HEK293T (cell line): Measurements from ENCODE around the gene HMGXB3.

ENCODE experiments used
- CTCF ChIA-PET: fragments of 350-600 bp; formaldehyde crosslinking; extraction: SDS; loops from one replicate; lab custom pipeline; 2021; ENCODE audit warnings: antibody characterized with exemption, inconsistent platforms; lab: Yijun Ruan, JAX
- POLR2A ChIA-PET: fragments of 350-600 bp; formaldehyde crosslinking; extraction: SDS; loops from one replicate; lab custom pipeline; 2020; ENCODE audit warnings: antibody characterized with exemption, inconsistent platforms; lab: Yijun Ruan, JAX
- DNase-seq: peaks from one replicate; pipeline ENCODE4 v3.0.0; 2012; ENCODE audit warnings: mixed read lengths; ENCODE audit errors: extremely low spot score
- ARNT ChIP-seq: fragments of 450-650 bp; IDR thresholded peaks from 2 replicates; pipeline ENCODE4 v1.6.1; 2017; ENCODE audit warnings: mild to moderate bottlenecking
- BHLHE40 ChIP-seq: fragments of 450-650 bp; IDR thresholded peaks from 2 replicates; pipeline ENCODE4 v1.6.1; 2016; ENCODE audit warnings: mild to moderate bottlenecking, moderate library complexity, borderline replicate concordance
- CTBP1 ChIP-seq: fragments of 450-650 bp; IDR thresholded peaks from 2 replicates; pipeline ENCODE4 v1.6.1; 2016; ENCODE audit warnings: borderline replicate concordance
- ELF4 ChIP-seq: fragments of 450-650 bp; IDR thresholded peaks from 2 replicates; pipeline ENCODE4 v1.6.1; 2017; ENCODE audit warnings: antibody characterized with exemption
- FOXA1 ChIP-seq: fragments of 450-650 bp; IDR thresholded peaks from 2 replicates; pipeline ENCODE4 v1.6.1; 2016; ENCODE audit warnings: mild to moderate bottlenecking
- FOXK2 ChIP-seq: fragments of 450-650 bp; IDR thresholded peaks from 2 replicates; pipeline ENCODE4 v1.6.1; 2016; ENCODE audit warnings: mild to moderate bottlenecking
- FOXM1 ChIP-seq: fragments of 450-650 bp; IDR thresholded peaks from 2 replicates; pipeline ENCODE4 v1.6.1; 2017; ENCODE audit warnings: mild to moderate bottlenecking, borderline replicate concordance
- HDGF ChIP-seq: fragments of 450-650 bp; IDR thresholded peaks from 2 replicates; pipeline ENCODE4 v1.6.1; 2017; ENCODE audit warnings: antibody characterized with exemption, borderline replicate concordance
- L3MBTL2 ChIP-seq: fragments of 450-650 bp; conservative IDR thresholded peaks from 2 replicates; pipeline ENCODE4 v1.6.1; 2016; ENCODE audit warnings: mild to moderate bottlenecking
- LEF1 ChIP-seq: fragments of 450-650 bp; IDR thresholded peaks from 2 replicates; pipeline ENCODE4 v1.6.1; 2017; ENCODE audit warnings: mild to moderate bottlenecking, borderline replicate concordance
- NFRKB ChIP-seq: fragments of 450-650 bp; IDR thresholded peaks from 2 replicates; pipeline ENCODE4 v1.6.1; 2016; ENCODE audit warnings: mild to moderate bottlenecking, moderate library complexity
- PKNOX1 ChIP-seq: fragments of 450-650 bp; IDR thresholded peaks from 2 replicates; pipeline ENCODE4 v1.6.1; 2016
- SP1 ChIP-seq: fragments of 450-650 bp; IDR thresholded peaks from 2 replicates; pipeline ENCODE4 v1.6.1; 2017
- SUZ12 ChIP-seq: fragments of 450-650 bp; IDR thresholded peaks from 2 replicates; pipeline ENCODE4 v1.6.1; 2016; ENCODE audit warnings: mild to moderate bottlenecking
- TARDBP ChIP-seq: fragments of 450-650 bp; IDR thresholded peaks from 2 replicates; pipeline ENCODE4 v1.6.1; 2016
- ZNF384 ChIP-seq: fragments of 450-650 bp; IDR thresholded peaks from 2 replicates; pipeline ENCODE4 v1.6.1; 2016

Gene HMGXB3

DNA sequence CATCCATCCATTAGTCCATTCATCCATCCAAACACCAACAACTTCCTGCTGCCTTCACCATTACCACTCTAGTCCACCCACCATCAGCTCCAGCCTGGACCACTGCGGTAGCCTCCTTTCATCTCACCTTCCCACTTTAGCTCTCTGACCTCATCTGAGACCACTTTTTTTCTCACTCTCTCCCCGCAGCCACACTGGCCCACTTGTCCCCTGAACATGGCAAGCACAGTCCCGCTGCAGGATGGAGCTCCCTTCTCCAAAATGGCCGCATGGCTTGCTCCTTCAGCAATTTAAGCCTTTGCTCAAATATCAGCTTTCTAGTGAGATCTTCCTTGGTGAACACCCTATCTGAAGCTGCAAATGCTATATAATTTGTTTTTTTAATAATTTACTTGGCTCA lies 74.7 kb downstream of the HMGXB3 start:
- ChIA-PET CTCF (interaction anchor here (0.7 to 1.3 kb wide), 3 partner anchors 9 to 55 kb away, joined by 3 to 4 read pairs (median 3); no protein-coding TSS in a partner anchor), POLR2A (no interaction called here)
- DNase-seq = no peak
- TF ChIP-seq FOXA1 (no peak), PKNOX1 (no peak), LEF1 (no peak), ARNT (no peak), BHLHE40 (no peak), ZNF384 (no peak), SUZ12 (no peak), FOXM1 (no peak)

DNA sequence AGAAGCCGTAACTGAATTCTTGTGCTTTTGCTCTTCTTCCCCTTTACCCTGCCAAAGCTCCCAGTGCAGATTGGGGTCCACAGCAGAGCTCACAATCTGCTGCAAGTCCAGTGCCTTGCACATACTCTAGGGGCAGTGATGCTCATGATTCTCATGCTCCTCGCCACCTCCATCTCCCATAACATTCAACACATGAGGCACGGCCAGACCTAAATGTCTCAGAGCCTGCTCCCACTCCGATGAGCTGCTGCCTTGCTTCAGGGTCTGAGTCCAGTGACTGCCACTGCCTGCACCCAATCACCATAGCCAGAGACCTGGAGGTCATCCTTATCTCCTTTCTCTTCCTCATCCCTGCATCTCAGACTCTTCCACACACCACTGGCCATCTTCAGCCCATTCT lies 75.3 kb downstream of the HMGXB3 start:
- DNase-seq = no peak
- ChIA-PET POLR2A (no interaction called here), CTCF (interaction anchor here (0.7 to 1.3 kb wide), 3 partner anchors 10 to 55 kb away, joined by 3 to 4 read pairs (median 3); no protein-coding TSS in a partner anchor)
- TF ChIP-seq PKNOX1 (no peak), NFRKB (no peak), SP1 (no peak), ZNF384 (no peak), ARNT (no peak), FOXK2 (no peak), HDGF (no peak), L3MBTL2 (no peak), BHLHE40 (no peak), ELF4 (no peak), FOXM1 (no peak), LEF1 (no peak), SUZ12 (no peak), CTBP1 (no peak), TARDBP (no peak), FOXA1 (no peak)

DNA sequence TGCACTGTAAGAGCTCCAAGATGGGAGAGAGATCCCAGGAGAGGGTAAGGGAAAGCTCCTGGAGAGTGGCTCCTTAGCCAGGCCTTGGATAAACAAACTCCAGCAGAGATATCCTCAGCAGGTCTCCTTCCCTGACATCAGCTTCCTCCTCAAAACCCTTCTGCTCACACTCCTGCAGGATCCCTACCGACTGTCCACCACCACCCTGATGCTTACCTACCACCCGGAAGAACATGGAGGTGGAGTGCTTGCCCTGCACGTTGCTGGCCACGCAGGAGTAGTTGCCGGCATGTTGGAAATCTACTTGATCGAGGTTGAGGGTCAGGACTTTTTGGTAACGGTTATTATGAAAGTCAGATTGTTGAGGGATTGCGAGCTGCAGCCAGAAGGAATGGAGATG lies 76.5 kb downstream of the HMGXB3 start:
- ChIA-PET POLR2A (no interaction called here), CTCF (no interaction called here)
- DNase-seq = no peak
- TF ChIP-seq FOXM1 (no peak), HDGF (no peak), FOXA1 (no peak), L3MBTL2 (no peak), CTBP1 (no peak), FOXK2 (no peak), PKNOX1 (no peak), SP1 (no peak)

DNA sequence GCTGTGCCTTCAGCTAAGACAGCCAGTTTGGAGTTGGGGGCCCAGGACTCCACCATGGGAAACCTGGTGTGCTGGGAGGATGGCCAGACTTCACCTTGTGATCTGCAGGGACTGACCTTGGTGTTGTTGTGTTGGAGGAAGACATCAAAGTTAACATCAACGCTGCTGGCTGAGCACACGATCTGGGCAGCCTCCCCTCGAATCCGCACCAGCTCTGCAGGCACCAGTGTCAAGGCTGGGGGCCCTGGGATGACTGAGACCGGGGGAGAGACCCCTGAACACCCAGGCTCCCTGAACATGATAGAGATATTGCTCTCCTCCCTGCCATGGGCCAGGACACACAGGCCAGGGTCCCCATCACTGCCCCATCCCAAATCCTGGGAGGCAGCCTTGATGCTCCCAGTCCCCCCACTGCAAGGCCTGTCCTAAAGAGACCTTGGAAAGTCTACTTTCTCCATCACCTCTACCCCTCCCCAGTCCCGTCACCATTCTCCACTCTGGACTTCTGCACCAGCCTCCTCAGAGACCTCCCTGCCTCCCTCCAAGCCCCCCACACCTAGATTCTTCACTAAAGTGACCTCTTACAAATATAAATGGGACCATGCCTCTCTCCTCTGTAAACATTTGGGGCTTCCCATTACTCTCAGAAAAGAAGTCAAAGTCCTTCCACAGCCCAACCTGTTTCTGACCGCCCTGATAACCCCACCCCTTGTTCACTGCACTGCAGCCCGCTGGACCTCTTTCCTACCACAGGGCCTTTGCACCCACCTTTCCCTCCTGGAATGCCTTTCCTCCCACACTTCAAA lies 77.7 kb downstream of the HMGXB3 start:
- TF ChIP-seq CTBP1 (no peak), LEF1 (no peak), ZNF384 (no peak), SP1 (no peak), FOXK2 (no peak), L3MBTL2 (no peak), FOXM1 (no peak), PKNOX1 (no peak), HDGF (no peak), NFRKB (no peak), TARDBP (no peak), SUZ12 (no peak), ELF4 (no peak), ARNT (no peak), BHLHE40 (no peak), FOXA1 (no peak)
- ChIA-PET POLR2A (interaction anchor here (0.7 kb wide), 1 partner anchor 13 kb away, joined by 4 read pairs; no protein-coding TSS in a partner anchor), CTCF (no interaction called here)
- no peak for DNase-seq

GRCh38 chr5:150078802-150079689 lies 78.5 kb downstream of the HMGXB3 start:
- DNase-seq = no peak
- CTCF ChIA-PET = no interaction called here
- POLR2A ChIA-PET = no interaction called here
- TF ChIP-seq FOXA1 = no peak
- no peak for TF ChIP-seq NFRKB
- no peak for TF ChIP-seq L3MBTL2
- TF ChIP-seq CTBP1 = no peak
- TF ChIP-seq SP1 = no peak
- no peak for TF ChIP-seq ELF4
- TF ChIP-seq PKNOX1 = no peak
- TF ChIP-seq BHLHE40 = no peak
- no peak for TF ChIP-seq LEF1
